NCI-H146 (cell line): ENCODE data around the gene SIAH3.
A peak's percentile ranks its signal among the peaks of the same experiment; 100 is the strongest.

Source experiments
- DNase-seq: peaks from one replicate; lab custom pipeline; 2025; lab: John Stamatoyannopoulos, UW

The SIAH3 gene

DNA sequence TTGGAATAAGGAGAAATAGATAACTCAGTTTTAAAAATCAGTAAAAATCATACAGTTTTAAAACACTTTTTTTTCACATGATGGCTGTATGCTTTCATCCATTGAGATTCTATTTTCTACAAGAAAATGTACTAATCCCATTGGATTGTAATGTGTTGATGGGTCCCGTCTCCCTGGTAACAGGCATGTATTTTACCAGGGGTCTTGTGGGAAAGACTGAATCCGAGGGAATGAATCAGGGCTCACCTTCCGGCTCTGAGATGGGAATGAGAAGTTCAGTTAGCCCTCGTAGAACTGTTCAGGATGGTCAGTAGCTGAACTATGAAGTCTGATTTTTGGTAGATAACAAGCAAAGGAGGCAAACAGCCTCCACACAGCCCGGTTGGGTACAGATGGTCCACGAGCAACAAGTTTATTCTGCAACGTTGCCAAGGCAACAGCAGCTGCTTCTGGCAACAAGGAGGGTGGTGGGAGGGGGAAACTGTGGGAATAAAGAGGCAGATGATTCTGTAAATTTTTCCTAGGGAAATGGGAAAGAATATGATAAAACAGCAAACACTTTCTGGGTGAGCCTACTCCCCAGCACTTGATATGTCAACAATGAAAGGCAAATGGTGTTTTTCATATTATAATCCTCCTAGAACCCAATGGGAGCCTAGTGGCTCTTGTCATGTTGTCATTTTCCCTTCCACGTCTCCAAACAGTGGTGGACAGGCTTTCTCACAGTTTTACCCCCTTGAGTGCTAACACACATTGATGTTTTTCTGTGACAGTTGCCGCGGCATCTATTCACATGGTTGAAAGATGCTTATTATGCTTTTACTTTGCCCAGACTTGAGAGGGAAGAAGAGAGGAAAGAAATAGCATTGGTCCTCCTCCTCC lies 12.4 kb upstream of the SIAH3 start:
- DNase-seq = peak; percentile 33

GRCh38 chr13:45861322-45861721 lies 9.8 kb upstream of the SIAH3 start:
- no peak for DNase-seq

- no peak for DNase-seq
These were observed 8.7 kb upstream of the SIAH3 start for GRCh38 chr13:45860240-45860639.

DNA sequence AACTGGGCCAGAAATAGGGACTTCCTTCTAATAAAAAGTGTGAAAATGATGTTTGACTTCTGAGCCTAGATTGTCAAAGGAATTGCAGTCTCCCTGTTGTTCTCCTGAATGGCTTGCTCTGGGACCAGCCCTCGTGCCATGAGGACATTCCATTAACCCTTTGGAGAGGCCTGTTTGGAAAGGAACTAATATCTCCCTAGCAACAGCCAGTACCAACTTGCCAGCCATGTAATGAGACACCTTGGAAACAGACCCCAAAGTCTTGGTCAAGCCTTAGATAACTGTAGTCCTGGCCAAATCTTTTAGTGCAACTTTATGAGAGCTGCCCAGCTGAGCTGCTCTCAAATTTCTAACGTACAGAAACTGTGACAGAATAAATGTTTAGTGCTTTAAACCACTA lies 8.2 kb upstream of the SIAH3 start:
- no peak for DNase-seq

DNA sequence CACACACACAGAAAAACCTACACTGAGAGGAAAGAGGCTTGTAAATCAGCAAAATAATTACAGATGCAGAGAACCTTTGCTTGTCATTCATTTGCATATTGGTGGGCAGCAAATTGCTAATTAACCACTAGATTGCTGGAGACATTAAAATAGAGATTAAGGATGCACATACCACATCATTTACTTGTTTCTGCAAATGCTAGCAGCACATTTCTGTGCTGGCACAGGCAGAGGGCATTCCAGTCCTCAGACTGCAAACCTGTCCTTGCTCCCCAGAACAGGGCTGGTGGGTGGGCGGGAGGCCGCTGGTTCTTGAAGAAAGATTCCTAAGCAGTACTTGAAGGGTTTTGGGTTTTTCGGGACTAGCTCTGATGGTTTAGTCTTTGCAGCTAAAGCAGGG lies 941 bp upstream of the SIAH3 start:
- no peak for DNase-seq

DNA sequence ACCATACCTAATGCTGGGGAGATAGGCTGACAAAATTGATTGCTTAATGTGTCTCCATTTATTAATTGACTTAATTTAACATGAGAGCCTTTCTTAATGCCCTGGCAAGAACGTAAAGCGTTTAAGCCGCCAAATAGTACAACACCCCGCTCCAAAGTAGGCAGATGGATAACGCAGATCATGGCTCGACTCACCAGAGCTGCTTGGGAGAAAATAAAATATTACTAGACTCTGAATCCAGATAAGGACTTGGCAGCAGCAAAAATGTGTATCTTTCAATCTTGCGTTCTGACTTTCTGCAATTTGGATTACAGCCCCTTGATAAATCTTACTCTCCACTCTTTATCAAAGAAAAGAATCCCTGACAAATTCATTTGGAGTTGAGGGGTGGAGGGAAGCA lies 403 bp upstream of the SIAH3 start:
- DNase-seq = no peak

GRCh38 chr13:45850027-45850613 lies 1.4 kb downstream of the SIAH3 start:
- DNase-seq = peak; percentile 12

- no peak for DNase-seq
These were observed 2.1 kb downstream of the SIAH3 start for GRCh38 chr13:45849408-45849807.

GRCh38 chr13:45847554-45848224 lies 3.9 kb downstream of the SIAH3 start:
- no peak for DNase-seq

- DNase-seq = no peak
These were observed 4.9 kb downstream of the SIAH3 start for GRCh38 chr13:45846681-45847080.

DNA sequence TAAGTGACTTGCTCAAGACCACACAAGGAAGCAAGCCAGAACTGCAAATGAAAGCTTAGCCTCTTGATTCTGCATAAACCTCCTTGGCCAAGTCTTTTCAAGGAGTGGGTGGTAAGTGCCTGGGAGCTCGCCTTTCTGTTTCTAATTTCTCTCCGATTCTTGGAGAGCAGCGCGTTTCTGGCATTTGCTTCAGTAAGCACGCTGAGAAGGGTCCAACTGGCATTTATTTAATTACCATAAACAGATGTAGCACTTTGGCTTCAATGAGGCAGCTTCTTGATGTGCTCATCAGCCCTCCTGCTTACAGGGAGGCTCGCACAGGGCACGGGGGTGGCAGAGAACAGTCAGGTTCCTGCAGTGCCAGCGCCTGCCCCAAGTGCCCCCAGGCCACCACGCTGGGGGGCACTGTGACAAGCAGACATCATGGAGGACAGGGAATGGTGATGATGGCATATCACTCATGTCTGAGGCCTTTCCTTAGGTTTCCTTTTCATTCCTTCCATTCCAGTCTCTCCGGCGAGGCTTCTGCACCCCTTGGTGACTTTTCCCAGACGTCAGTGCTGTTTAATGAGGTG lies 13.3 kb downstream of the SIAH3 start:
- DNase-seq = no peak

DNA sequence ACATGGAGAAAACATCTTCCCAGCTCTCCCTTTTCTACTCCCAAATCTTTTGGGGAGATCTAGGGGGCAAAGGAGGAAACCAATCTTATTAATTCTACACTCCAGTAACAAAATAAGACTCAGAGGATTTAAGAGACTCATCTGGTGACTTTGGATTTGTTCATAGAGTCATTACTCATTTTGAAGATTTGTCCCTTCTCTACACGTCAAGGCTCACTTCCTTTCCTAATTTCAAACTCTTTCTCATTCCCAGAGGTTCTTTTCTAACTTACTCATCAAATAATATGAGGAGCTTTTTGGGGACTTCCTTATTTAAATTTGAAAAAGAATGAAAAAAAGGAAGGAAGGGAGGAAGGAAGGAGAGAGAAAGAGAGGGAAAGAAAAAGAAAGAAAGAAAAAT lies 14.4 kb downstream of the SIAH3 start:
- DNase-seq = no peak

DNA sequence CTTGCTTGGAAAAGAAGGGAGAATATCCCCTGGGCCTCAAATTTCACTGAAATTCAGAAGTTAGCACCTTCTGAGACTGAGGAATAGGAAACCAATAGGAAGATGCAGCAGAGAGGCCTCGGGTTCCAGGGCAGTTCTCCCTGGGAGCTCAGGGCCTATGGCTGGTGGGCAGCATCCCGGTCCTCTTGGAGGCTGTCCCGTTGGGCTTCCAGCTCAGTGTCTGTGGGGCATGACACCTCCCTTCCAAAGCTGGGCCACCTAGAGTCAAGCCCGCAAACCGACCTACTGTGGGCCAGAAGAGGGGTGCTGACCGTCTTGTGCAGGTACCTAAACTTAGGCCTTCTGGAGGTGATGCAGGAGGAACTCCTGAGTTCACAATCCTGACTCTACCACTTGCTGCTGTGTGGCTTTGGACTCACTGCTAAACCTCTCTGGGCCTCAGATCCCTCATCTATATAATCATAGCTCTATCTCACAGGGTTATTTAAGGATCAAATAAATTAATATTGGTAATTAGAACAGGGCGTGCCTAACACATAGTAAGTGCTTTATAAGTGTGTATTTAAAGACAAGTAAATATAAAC lies 17.1 kb downstream of the SIAH3 start:
- DNase-seq = no peak

GRCh38 chr13:45833663-45834375 lies 17.7 kb downstream of the SIAH3 start:
- no peak for DNase-seq

DNA sequence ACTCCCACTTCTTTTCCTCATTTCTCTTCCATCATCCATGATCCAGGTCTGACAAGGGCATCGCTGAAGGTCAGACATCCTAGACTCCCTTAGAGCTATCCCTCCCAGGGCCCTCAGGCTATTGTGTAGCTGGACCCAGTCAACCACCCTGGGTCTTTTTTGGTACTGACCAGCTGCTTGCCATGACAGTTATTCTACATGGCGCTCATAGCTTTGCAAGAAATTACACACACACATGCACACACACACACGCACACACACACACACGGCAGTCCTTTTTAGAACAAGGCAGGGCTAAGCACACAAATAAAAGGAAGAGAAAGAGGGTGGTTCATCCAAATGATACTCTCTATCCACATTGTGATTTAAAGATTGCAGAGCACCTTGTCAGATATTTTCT lies 18.3 kb downstream of the SIAH3 start:
- no peak for DNase-seq

DNA sequence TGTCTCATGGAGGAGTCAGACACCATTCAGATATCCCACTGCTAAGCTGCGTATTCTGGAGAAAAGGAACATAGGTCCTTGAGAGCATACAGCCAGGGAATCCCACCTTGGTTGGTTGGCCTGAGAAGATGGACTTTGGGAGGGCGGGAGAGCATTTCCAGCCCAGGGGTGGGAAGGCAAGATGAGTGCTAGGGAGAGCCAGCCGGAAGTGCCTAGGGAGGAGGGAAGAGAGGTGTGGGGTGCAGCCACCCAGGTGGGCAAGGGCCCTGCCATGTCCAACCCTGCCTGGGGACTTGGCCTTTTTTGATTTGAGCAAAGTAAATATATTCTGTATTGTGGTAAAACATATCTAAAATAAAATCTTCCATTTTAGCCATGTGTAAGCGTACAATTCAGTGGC lies 19.7 kb downstream of the SIAH3 start:
- no peak for DNase-seq

DNA sequence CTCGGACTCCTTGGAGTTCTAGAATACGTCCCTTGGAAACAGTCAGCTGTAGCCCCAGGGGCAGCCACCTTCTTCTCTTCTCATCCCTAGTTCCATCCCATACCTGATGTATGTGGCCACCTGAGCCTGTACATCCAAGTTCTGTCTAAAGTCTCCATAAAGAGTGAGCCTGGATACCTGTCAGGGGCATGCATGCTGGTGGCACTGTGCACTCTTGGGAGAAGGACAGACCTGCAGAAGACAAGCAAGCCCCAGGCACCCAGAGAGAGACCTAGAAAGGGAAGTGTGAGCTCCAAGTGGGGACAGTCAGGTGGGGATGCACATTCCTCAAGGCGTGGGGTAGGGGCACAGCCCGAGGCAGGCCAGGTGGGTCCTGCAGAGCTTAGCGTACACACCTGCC lies 21.4 kb downstream of the SIAH3 start:
- peak; percentile 11 for DNase-seq

- DNase-seq = no peak
These were observed 23.1 kb downstream of the SIAH3 start for GRCh38 chr13:45828256-45828968.

- no peak for DNase-seq
These were observed 24.2 kb downstream of the SIAH3 start for GRCh38 chr13:45827318-45827717.

DNA sequence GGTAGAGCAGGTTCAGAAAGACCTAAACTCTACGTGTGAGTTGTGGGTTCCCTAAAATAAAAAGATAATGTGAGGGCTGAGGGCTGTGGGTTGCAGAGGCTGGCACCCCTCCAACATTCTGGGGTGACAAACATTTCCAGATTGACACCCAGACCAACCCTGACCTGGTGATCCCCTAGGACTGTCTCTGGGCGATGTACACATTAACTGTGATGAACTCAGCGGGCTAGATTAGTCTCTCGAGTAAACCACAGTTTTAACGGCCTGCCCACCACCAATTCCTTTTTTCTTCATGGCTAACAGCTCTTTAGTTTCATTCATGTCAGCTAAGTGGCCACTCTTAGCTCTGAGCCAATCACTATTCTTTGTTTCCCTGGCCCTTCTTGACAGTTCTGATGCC lies 24.8 kb downstream of the SIAH3 start:
- DNase-seq = no peak

DNA sequence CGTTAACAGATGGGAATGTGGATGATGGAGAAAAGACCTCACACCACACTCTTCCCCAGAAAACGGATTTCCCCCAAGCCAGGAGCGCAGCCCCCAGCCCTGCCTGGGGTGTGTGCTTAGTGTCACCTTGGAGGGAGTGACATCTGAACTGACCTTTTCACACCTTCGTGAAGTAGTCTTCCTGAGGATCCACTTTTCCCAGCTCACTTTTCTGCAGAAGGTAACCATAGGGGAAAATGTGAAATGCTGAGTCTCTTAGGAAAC lies 26.2 kb downstream of the SIAH3 start:
- no peak for DNase-seq
